8988T (cell line): ENCODE measurements around the gene DENND1A.
"Not testable (repeated sequence)": the region's sequence is repeated elsewhere in the genome, so short reads cannot be mapped to it uniquely, and the experiment has no call there.

ENCODE experiments used
- DNase-seq: peaks from one replicate; pipeline ENCODE4 v3.0.0; 2011

Gene DENND1A

DNA sequence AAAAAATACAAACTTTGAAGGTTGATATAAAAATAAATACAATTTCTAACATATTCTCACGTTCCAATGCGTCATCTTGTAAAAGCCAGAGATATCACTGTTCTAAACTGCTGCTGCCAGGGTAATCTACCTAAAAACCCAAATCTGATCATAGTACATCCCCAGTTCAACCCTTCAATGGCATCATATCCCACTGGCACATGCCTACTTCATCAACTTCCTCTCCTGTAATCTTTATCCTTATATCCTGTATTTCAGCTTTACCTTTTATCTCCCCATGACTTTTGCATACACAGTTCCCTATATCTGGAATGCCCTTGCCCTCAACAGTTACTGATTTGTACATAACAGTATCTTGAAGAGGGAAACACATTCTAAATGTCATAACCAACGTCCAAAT is 7.5 kb downstream of the DENND1A start:
- DNase-seq: no peak

GRCh38 chr9:123914517-123915196 is 15.3 kb downstream of the DENND1A start:
- DNase-seq: no peak

- DNase-seq: no peak
Observed at GRCh38 chr9:123912167-123912897, 17.6 kb downstream of the DENND1A start.

GRCh38 chr9:123911024-123911423 is 18.9 kb downstream of the DENND1A start:
- DNase-seq: no peak

DNA sequence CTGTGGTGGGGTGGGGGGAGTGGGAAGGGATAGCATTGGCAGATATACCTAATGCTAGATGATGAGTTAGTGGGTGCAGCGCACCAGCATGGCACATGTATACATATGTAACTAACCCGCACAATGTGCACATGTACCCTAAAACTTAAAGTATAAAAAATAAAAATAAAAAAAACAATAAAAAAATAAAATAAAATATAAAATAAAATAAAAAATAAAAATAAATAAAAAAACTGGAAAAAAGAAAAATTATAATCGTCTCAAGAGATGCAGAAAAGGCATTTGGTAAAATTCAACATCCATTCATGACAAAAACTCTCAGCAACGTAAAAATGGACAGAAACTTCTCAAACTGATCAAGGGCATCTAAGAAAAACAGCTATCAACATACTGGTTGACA is 20.7 kb downstream of the DENND1A start:
- DNase-seq: not testable (repeated sequence)

- DNase-seq: not testable (repeated sequence)
Observed at GRCh38 chr9:123903550-123903949, 26.4 kb downstream of the DENND1A start.

GRCh38 chr9:123894822-123895221 is 35.1 kb downstream of the DENND1A start:
- no peak for DNase-seq

GRCh38 chr9:123893831-123894460 is 36.0 kb downstream of the DENND1A start:
- DNase-seq: no peak

DNA sequence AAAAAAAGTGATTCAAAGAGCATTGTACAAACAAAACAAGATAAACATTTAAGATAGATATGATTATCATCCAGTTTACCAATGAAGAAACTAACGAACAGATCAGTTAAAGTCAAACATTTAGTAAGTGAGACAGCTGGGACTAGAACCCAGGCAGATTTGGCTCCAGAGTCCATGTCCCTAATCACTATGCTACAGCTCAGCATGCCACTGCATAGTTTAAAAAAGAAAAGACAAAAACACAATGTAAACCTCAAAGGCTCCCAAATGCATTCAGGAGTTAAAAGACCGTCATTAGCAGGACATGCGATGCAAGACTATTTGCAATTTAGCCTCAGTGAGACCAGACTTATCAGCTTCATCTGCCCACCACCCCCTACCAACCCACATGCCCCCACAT is 36.8 kb downstream of the DENND1A start:
- DNase-seq: no peak

DNA sequence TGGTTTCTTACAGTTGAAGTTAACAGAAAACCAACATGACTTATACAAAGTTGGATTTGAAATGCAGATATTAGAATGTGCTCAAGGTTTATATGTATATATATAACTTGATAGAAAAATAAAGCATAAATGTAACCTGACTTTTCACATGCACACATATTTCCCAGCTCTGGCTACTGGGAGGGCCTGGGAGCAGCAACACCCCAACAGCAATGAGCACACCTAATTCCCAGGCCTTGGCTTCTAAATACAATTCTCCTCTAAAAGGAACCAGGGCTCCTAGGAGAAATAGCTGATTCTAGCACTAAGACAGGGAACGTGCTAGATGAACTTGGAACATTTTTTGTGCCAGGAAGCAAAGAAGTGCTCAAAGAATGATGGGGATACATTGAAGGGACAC is 42.1 kb downstream of the DENND1A start:
- no peak for DNase-seq

DNA sequence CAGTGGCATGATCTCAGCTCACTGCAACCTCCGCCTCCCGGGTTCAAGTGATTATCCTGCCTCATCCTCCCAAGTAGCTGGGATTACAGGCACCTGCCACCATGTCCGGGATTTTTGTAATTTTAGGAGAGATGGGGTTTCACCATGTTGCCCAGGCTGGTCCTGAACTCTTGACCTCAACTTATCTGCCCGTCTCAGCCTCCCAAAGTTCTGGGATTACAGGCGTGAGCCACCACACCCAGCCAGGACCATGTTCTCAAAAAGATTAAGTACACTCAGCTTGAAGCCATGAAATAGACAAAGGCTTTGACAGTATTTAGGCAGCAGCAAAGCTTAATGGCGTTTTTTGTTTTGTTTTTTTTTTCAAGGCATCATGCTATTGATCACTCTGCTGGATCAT is 44.1 kb downstream of the DENND1A start:
- DNase-seq: not testable (repeated sequence)

DNA sequence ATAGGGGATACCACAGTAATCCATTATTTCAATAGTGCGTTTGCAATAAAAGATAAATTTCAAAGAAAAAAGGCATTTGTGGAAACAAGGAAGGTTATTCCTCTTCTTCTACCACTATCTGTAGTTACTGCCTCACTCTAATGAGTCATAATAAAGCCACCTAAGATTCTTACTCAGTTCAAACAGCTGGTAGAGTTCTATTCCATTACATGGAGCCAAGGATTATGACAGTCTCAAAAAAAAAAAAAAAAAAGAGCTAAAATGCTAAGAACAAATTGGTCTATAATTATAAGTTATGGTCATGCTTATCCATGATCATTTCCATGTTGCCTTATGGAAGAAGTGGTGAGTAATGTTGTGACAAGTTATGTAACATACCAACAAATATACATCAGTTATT is 46.3 kb downstream of the DENND1A start:
- DNase-seq: no peak

DNA sequence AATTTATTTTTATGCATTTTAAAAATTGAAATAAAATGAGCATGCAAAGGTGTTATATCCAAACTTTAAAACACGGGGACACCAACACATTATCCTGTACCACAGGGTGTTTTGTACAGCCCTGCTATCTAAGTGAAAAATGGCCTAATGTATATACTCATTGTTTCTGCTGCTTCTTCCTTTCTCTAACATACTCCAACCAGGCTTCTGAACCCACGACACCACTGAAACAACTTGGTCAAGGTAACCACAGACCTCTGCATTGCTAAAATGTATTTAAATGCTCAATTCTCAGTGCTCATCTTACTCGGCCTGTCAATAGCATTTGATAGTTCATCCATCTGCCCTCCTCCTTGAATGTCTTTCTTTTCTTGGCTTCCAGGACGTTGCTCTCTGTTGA is 48.3 kb downstream of the DENND1A start:
- no peak for DNase-seq

DNA sequence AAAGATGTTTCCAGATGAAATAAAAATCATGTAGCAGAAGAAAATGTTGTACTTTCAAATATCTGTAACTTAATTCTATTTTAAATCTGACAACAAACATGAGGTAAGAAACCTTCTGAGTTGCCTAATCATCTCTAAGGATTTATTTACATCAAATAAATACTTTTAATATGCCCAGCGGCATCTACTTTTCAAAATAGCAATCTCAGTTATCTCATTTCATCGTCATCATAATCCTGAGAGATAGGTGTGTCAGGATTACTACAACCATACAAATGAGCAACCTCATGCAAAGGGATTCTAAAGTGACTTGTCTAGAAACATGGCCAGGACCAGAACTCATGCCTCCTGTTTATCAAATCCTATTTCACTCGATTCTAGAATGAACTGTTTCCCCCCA is 49.5 kb downstream of the DENND1A start:
- no peak for DNase-seq

DNA sequence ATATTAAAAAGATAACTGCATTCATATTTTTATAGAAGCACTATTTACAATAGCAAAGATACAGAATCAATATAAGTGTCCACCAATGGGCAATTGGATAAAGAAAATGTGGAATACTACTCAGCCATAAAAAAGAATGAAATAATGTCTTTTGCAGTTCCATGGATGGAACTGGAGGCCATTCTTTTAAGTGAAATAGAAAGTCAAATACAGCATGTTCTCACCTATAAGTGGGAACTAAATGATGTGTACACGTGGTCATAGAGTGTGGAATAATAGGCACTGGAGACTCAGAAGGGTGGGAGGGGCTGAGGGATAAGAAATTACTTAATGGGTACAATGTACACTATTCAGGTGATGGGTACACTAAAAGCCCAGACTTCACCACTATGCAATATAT is 53.2 kb downstream of the DENND1A start:
- no peak for DNase-seq

DNA sequence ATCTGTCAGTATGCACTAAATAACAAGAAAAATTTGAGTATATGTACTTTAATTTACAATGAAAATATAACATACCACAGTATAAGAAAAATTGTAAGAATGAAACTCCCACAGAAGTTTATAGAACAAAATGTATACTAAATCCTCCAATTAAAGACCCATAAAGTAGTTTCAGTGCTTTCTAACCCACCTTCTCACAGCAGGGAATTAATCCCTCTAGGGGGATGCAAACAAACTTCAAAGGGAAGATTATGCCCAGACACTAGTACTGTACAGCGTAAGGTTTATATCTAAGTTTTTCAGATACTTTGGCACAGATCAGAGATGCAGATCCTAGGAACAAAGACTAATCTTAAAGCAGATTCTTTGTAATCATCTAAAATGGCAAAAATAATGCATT is 57.2 kb downstream of the DENND1A start:
- DNase-seq: no peak

- DNase-seq: no peak
Observed at GRCh38 chr9:123871781-123872180, 58.1 kb downstream of the DENND1A start.

GRCh38 chr9:123868002-123868401 is 61.9 kb downstream of the DENND1A start:
- DNase-seq: no peak

- DNase-seq: no peak
Observed at GRCh38 chr9:123867034-123867433, 62.9 kb downstream of the DENND1A start.

DNA sequence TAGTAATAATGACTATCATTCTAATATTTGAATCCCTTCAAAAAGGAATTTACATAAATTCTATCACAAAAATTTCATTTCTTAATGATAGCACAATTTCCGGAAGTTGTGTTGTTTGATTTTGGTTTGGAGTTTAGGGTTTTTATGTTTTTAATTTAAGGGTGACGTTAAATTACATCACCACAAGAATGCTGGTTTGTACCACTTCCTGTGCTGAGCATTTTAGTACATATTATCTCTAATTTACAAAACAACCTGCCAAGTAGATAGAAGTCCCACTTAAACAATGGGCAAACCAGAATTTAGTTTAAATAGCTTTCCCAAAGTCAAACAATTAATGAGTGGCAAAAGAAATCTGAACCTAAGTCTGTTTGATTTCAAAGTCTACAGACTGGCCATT is 63.4 kb downstream of the DENND1A start:
- DNase-seq: no peak

- no peak for DNase-seq
Observed at GRCh38 chr9:123865226-123866000, 64.5 kb downstream of the DENND1A start.

GRCh38 chr9:123864251-123864650 is 65.7 kb downstream of the DENND1A start:
- no peak for DNase-seq

- no peak for DNase-seq
Observed at GRCh38 chr9:123863164-123863855, 66.6 kb downstream of the DENND1A start.
